GM18499 (cell line): Measurements from ENCODE around the gene POGK.
"Not testable (repeated sequence)": the region's sequence is repeated elsewhere in the genome, so short reads cannot be mapped to it uniquely, and the experiment has no call there.

ENCODE experiments used
- ATAC-seq: cut with Tn5 transposase; IDR thresholded peaks from one replicate; pipeline ENCODE4 v1.9.1; 2021; ENCODE audit warnings: moderate number of reproducible peaks; ENCODE audit not compliant: insufficient read depth, unreplicated experiment

POGK gene

GRCh38 chr1:166849135-166849534 is 9.9 kb downstream of the POGK start:
- ATAC-seq = no peak

- no peak for ATAC-seq
Measured at GRCh38 chr1:166852918-166853317, 13.6 kb downstream of the POGK start.

- no peak for ATAC-seq
Measured at GRCh38 chr1:166855558-166855957, 16.3 kb downstream of the POGK start.

GRCh38 chr1:166857995-166858394 is 18.7 kb downstream of the POGK start:
- no peak for ATAC-seq

GRCh38 chr1:166858726-166859419 is 19.6 kb downstream of the POGK start:
- ATAC-seq = no peak

- no peak for ATAC-seq
Measured at GRCh38 chr1:166859597-166859996, 20.3 kb downstream of the POGK start.

- ATAC-seq = no peak
Measured at GRCh38 chr1:166865926-166866325, 26.7 kb downstream of the POGK start.

GRCh38 chr1:166868639-166869038 is 29.4 kb downstream of the POGK start:
- no peak for ATAC-seq

- ATAC-seq = no peak
Measured at GRCh38 chr1:166869318-166870099, 30.2 kb downstream of the POGK start.

- ATAC-seq = no peak
Measured at GRCh38 chr1:166870584-166870983, 31.3 kb downstream of the POGK start.

GRCh38 chr1:166874464-166874863 is 35.2 kb downstream of the POGK start:
- no peak for ATAC-seq

GRCh38 chr1:166875302-166875733 is 36.0 kb downstream of the POGK start:
- ATAC-seq = no peak

- peak; percentile 81 for ATAC-seq
Measured at GRCh38 chr1:166875734-166876539, 36.7 kb downstream of the POGK start, which contains the start of gene TADA1. TSS of gene TADA1 (minus strand) at chr1:166876264. CDS start at chr1:166876233, 31 bp downstream.

- ATAC-seq = no peak
Measured at GRCh38 chr1:166876540-166876838, 37.2 kb downstream of the POGK start.

GRCh38 chr1:166878173-166878917 is 39.1 kb downstream of the POGK start:
- not testable (repeated sequence) for ATAC-seq

- no peak for ATAC-seq
Measured at GRCh38 chr1:166882893-166883292, 43.6 kb downstream of the POGK start.

GRCh38 chr1:166884040-166884642 is 44.9 kb downstream of the POGK start:
- ATAC-seq = no peak

- ATAC-seq = no peak
Measured at GRCh38 chr1:166884971-166885370, 45.7 kb downstream of the POGK start.

GRCh38 chr1:166888373-166889111 is 49.3 kb downstream of the POGK start:
- no peak for ATAC-seq
